Endothelial cell of umbilical vein (primary cell): ENCODE data around the gene CEP192.

ENCODE experiments used
- CTCF ChIP-seq, 2 donors: IDR thresholded peaks; 1 replicate in 1 of 2; 2 replicates in 1 of 2; pipeline ENCODE4 v1.5.1; 2011; ENCODE audit warnings: low read length in 2 of 2, mild to moderate bottlenecking in 2 of 2, moderate library complexity in 2 of 2, control low read depth in 1 of 2, inconsistent platforms in 1 of 2, low read depth in 1 of 2; ENCODE audit not compliant: insufficient read depth in 1 of 2; ENCODE audit errors: extremely low read depth in 1 of 2
- FOS ChIP-seq: IDR thresholded peaks from 2 replicates; pipeline ENCODE4 v1.6.1; 2011; ENCODE audit warnings: mild to moderate bottlenecking, low read length, moderate library complexity, borderline replicate concordance; ENCODE audit not compliant: insufficient read depth
- MYC ChIP-seq: IDR thresholded peaks from one replicate; pipeline ENCODE4 v1.6.1; 2011; ENCODE audit warnings: mild to moderate bottlenecking, low read depth, low read length
- POLR2A ChIP-seq: IDR thresholded peaks from 2 replicates; pipeline ENCODE4 v1.6.1; 2012; ENCODE audit warnings: low read depth, mild to moderate bottlenecking, control low read depth, low read length
- POLR2AphosphoS5 ChIP-seq: IDR thresholded peaks from 2 replicates; pipeline ENCODE4 v1.6.1; 2012; ENCODE audit warnings: low read depth, mild to moderate bottlenecking, control low read depth, low read length, moderate library complexity; ENCODE audit not compliant: insufficient read depth

DNA sequence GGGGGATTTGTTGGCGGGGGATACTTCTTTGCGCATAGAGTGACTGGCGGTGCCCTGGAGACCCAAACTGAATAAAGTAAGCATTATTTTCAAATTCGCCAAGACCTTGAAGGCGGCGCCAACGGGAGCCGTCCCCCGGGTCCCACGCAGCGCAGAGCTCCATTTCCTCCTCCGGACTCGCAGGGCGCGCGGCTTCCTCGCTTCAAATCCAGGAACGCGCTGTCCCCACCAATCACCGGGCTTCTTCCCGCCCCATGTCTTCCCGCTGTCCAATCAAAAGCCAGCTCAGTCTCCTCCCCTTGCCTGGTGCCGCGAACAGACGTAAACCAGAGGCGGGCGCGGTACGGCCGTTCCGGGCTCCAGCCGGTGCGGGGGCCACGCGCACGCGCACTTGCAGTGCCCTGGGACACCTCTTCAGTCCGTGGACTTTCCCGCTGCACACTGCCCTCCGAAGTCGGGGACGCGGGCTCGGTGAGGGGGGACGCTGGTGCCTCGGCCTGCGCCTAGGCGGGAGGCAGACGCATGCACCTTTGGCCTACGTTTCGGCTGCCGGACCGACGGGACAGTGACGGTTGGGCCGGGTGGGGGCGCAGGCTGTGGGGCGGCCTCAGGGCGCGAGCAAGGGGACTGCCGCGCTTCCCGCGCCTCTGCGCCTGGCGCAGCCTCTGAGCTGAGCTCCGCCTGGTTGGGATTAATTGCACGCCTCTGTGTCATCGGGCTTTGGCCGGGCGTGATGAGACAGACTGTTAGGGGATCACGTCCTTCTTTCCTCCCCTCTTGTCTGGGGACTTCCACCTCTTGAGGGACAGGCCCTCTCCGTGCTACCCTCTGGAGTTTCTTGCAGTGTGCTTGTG, at the start of gene CEP192:
- peak; percentile 61 for TF ChIP-seq POLR2AphosphoS5
- TF ChIP-seq POLR2A, result peak; percentile 94
- TF ChIP-seq CTCF (IDR thresholded peaks at IDR 0.05; ENCODE audit: extremely low read depth in 1 of 2, insufficient read depth in 1 of 2, low read depth in 1 of 2, low read length in 2 of 2), result peak in 1 of 2 donors; percentile 13
- TF ChIP-seq FOS, result no peak
- TF ChIP-seq MYC, result no peak
